Esophagus muscularis mucosa (tissue), 4 donors: ENCODE data around the gene RNF135.

Experiments used
- CTCF ChIP-seq, 3 experiments: fragments of 200-600 bp in 2 of 3; fragments of 450-650 bp in 1 of 3; sonication (generic) in 2 of 3; IDR thresholded peaks; one replicate each; pipeline ENCODE4 v1.5.1; 2017 to 2019; ENCODE audit warnings: antibody characterized with exemption in 3 of 3, mild to moderate bottlenecking in 2 of 3, moderate library complexity in 1 of 3
- EP300 ChIP-seq: sonication (generic); formaldehyde crosslinking; IDR thresholded peaks from one replicate; pipeline ENCODE4 v1.6.1; 2017; ENCODE audit warnings: antibody characterized with exemption
- POLR2A ChIP-seq: fragments of 450-650 bp; IDR thresholded peaks from one replicate; pipeline ENCODE4 v1.6.1; 2017; ENCODE audit warnings: antibody characterized with exemption, moderate library complexity, mild to moderate bottlenecking, low read depth
- POLR2AphosphoS5 ChIP-seq, 2 donors: sonication (generic); formaldehyde crosslinking; IDR thresholded peaks; one replicate each; pipeline ENCODE4 v1.6.1; 2017; ENCODE audit warnings: antibody characterized with exemption in 2 of 2

GRCh38 chr17:30997270-30997669, 26.4 kb downstream of the RNF135 start:
- no peak for TF ChIP-seq POLR2AphosphoS5 (IDR thresholded peaks at IDR 0.05)
- TF ChIP-seq POLR2A, result no peak
- TF ChIP-seq CTCF (IDR thresholded peaks at IDR 0.05), result no peak
- TF ChIP-seq EP300, result no peak
